Liver (tissue), 3 donors: Measurements from ENCODE around the gene ZSWIM4.

ENCODE experiments used
- CTCF ChIP-seq: fragments of 150-350 bp; IDR thresholded peaks from 2 replicates; pipeline ENCODE4 v1.5.1; 2017; ENCODE audit warnings: improper control_type of control experiment, low read depth, low read length; ENCODE audit not compliant: missing input control
- GABPA ChIP-seq, 2 donors: IDR thresholded peaks in 1 of 2; conservative IDR thresholded peaks in 1 of 2; 2 replicates each; pipeline ENCODE4 v1.6.1; 2016; ENCODE audit warnings: antibody characterized with exemption in 2 of 2, mild to moderate bottlenecking in 1 of 2, moderate library complexity in 1 of 2
- JUND ChIP-seq, 2 donors: IDR thresholded peaks; 2 replicates each; pipeline ENCODE4 v1.6.1; 2016; ENCODE audit warnings: antibody characterized with exemption in 2 of 2
- MAX ChIP-seq: IDR thresholded peaks from 2 replicates; pipeline ENCODE4 v1.6.1; 2016; ENCODE audit warnings: antibody characterized with exemption
- RAD21 ChIP-seq, 2 donors: IDR thresholded peaks; 2 replicates each; pipeline ENCODE4 v1.6.1; 2016; ENCODE audit warnings: antibody characterized with exemption in 2 of 2, mild to moderate bottlenecking in 2 of 2
- REST ChIP-seq: IDR thresholded peaks from 2 replicates; pipeline ENCODE4 v1.6.1; 2016; ENCODE audit warnings: antibody characterized with exemption, mild to moderate bottlenecking
- SP1 ChIP-seq: IDR thresholded peaks from 2 replicates; pipeline ENCODE4 v1.6.1; 2018; ENCODE audit warnings: antibody characterized with exemption, mild to moderate bottlenecking
- TAF1 ChIP-seq: conservative IDR thresholded peaks from 2 replicates; pipeline ENCODE4 v1.6.1; 2016; ENCODE audit warnings: antibody characterized with exemption, mild to moderate bottlenecking
- YY1 ChIP-seq: IDR thresholded peaks from 2 replicates; pipeline ENCODE4 v1.6.1; 2016; ENCODE audit warnings: antibody characterized with exemption, mild to moderate bottlenecking
- ZBTB33 ChIP-seq: IDR thresholded peaks from 2 replicates; pipeline ENCODE4 v1.6.1; 2016; ENCODE audit warnings: antibody characterized with exemption
- TF ChIP-seq, protein P1 (sequence below): IDR thresholded peaks from 2 replicates; pipeline ENCODE4 v1.6.1; 2016; ENCODE audit warnings: antibody characterized with exemption
- donor health status: healthy.
- donor health status: healthy.

GRCh38 chr19:13804830-13805683 lies 9.8 kb downstream of the ZSWIM4 start:
- TF ChIP-seq GABPA (IDR thresholded peaks at IDR 0.05 in 1 of 2, conservative IDR thresholded peaks at IDR 0.05 in 1 of 2), result no peak
- no peak for TF ChIP-seq SP1
- no peak for TF ChIP-seq TAF1
- TF ChIP-seq, protein P1, sequence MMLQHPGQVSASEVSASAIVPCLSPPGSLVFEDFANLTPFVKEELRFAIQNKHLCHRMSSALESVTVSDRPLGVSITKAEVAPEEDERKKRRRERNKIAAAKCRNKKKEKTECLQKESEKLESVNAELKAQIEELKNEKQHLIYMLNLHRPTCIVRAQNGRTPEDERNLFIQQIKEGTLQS, result no peak
- TF ChIP-seq YY1, result no peak
- TF ChIP-seq CTCF, result peak; percentile 20
- no peak for TF ChIP-seq REST
- no peak for TF ChIP-seq MAX
- peak in 1 of 2 donors; percentile 59 for TF ChIP-seq RAD21 (IDR thresholded peaks at IDR 0.05)
- no peak for TF ChIP-seq ZBTB33
- no peak for TF ChIP-seq JUND (IDR thresholded peaks at IDR 0.05)
